ENCODE measurements around the gene MEA1. TPM values are rescaled to one million over a fixed set of nuclear protein-coding genes. Genes with fewer than 3 reads are reported as not detected.
"Not testable (repeated sequence)": the region's sequence is repeated elsewhere in the genome, so short reads cannot be mapped to it uniquely, and the experiment has no call there.

The MEA1 gene
- total RNA-seq, 1 donor from 2014 or later, result 53.2 TPM

GRCh38 chr6:43013097-43013842 is 476 bp downstream of the MEA1 start:
- DNase-seq (ENCODE audit: extremely low read depth, low read depth, low spot score), result no peak

- DNase-seq (ENCODE audit: extremely low read depth, low read depth, low spot score), result no peak
Observed at GRCh38 chr6:43012364-43012763, 1.4 kb downstream of the MEA1 start.

GRCh38 chr6:43011207-43011606 is 2.5 kb downstream of the MEA1 start:
- DNase-seq (ENCODE audit: extremely low read depth, low read depth, low spot score), result no peak

- DNase-seq (ENCODE audit: extremely low read depth, low read depth, low spot score), result no peak
Observed at GRCh38 chr6:43009124-43009523, 4.6 kb downstream of the MEA1 start.

GRCh38 chr6:43007126-43007525 is 6.6 kb downstream of the MEA1 start:
- DNase-seq (ENCODE audit: extremely low read depth, low read depth, low spot score), result no peak

- no peak for DNase-seq (ENCODE audit: extremely low read depth, low read depth, low spot score)
Observed at GRCh38 chr6:43006251-43006650, 7.5 kb downstream of the MEA1 start.

GRCh38 chr6:43005844-43006243 is 7.9 kb downstream of the MEA1 start:
- no peak for DNase-seq (ENCODE audit: extremely low read depth, low read depth, low spot score)

GRCh38 chr6:43001843-43002242 is 11.9 kb downstream of the MEA1 start:
- no peak for DNase-seq (ENCODE audit: extremely low read depth, low read depth, low spot score)

GRCh38 chr6:42998205-42998604 is 15.5 kb downstream of the MEA1 start:
- DNase-seq (ENCODE audit: extremely low read depth, low read depth, low spot score), result not testable (repeated sequence)

- DNase-seq (ENCODE audit: extremely low read depth, low read depth, low spot score), result no peak
Observed at GRCh38 chr6:42996513-42996912, 17.2 kb downstream of the MEA1 start.

GRCh38 chr6:42993445-42993844 is 20.3 kb downstream of the MEA1 start:
- no peak for DNase-seq (ENCODE audit: extremely low read depth, low read depth, low spot score)

GRCh38 chr6:42989923-42990322 is 23.8 kb downstream of the MEA1 start:
- no peak for DNase-seq (ENCODE audit: extremely low read depth, low read depth, low spot score)

GRCh38 chr6:42988486-42989020 is 25.2 kb downstream of the MEA1 start:
- no peak for DNase-seq (ENCODE audit: extremely low read depth, low read depth, low spot score)

- DNase-seq (ENCODE audit: extremely low read depth, low read depth, low spot score), result no peak
Observed at GRCh38 chr6:42987533-42988451, 26.0 kb downstream of the MEA1 start.

- no peak for DNase-seq (ENCODE audit: extremely low read depth, low read depth, low spot score)
Observed at GRCh38 chr6:42984924-42985475, 28.7 kb downstream of the MEA1 start.

GRCh38 chr6:42984001-42984923 is 29.5 kb downstream of the MEA1 start, which contains the start of gene PPP2R5D:
Gene PPP2R5D (plus strand): TSS chr6:42984570. CDS start chr6:42984678, 108 bp downstream.
- DNase-seq (ENCODE audit: extremely low read depth, low read depth, low spot score), result peak; percentile 96

- DNase-seq (ENCODE audit: extremely low read depth, low read depth, low spot score), result no peak
Observed at GRCh38 chr6:42981836-42982235, 31.9 kb downstream of the MEA1 start.

GRCh38 chr6:42979523-42980177 is 34.1 kb downstream of the MEA1 start:
- no peak for DNase-seq (ENCODE audit: extremely low read depth, low read depth, low spot score)

GRCh38 chr6:42978839-42979522 is 34.8 kb downstream of the MEA1 start, which contains the start of gene PEX6:
Gene PEX6 (minus strand): TSS chr6:42979181. CDS start chr6:42979150, 31 bp downstream.
- no peak for DNase-seq (ENCODE audit: extremely low read depth, low read depth, low spot score)

All from glomerular endothelial cell (primary cell).